Ovary (tissue), 3 donors: ENCODE results near the gene PLTP.

Experiments used
- EP300 ChIP-seq: sonication (generic); formaldehyde crosslinking; IDR thresholded peaks from one replicate; pipeline ENCODE4 v1.6.1; 2017; ENCODE audit warnings: antibody characterized with exemption
- POLR2A ChIP-seq: fragments of 450-650 bp; IDR thresholded peaks from one replicate; pipeline ENCODE4 v1.6.1; 2017; ENCODE audit warnings: antibody characterized with exemption, mild to moderate bottlenecking, moderate library complexity
- TF ChIP-seq, protein P1 (sequence below), 3 donors: fragments of 450-650 bp in 2 of 3; fragments of 200-600 bp in 1 of 3; IDR thresholded peaks; one replicate each; pipeline versions ENCODE4 v1.5.1 to v1.8.0; 2016 to 2022; ENCODE audit warnings: antibody characterized with exemption in 3 of 3, mild to moderate bottlenecking in 1 of 3
- donor health status: DM: no; HTN: no; CAD: no.

GRCh38 chr20:45944151-45944964 lies 32.4 kb upstream of the PLTP start:
- TF ChIP-seq, protein P1, sequence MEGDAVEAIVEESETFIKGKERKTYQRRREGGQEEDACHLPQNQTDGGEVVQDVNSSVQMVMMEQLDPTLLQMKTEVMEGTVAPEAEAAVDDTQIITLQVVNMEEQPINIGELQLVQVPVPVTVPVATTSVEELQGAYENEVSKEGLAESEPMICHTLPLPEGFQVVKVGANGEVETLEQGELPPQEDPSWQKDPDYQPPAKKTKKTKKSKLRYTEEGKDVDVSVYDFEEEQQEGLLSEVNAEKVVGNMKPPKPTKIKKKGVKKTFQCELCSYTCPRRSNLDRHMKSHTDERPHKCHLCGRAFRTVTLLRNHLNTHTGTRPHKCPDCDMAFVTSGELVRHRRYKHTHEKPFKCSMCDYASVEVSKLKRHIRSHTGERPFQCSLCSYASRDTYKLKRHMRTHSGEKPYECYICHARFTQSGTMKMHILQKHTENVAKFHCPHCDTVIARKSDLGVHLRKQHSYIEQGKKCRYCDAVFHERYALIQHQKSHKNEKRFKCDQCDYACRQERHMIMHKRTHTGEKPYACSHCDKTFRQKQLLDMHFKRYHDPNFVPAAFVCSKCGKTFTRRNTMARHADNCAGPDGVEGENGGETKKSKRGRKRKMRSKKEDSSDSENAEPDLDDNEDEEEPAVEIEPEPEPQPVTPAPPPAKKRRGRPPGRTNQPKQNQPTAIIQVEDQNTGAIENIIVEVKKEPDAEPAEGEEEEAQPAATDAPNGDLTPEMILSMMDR (IDR thresholded peaks at IDR 0.05): no peak
- TF ChIP-seq EP300: no peak
- TF ChIP-seq POLR2A: no peak
